CD4-positive, CD25-positive, alpha-beta regulatory T cell (primary cell): Measurements from ENCODE around the gene SPTBN5. TPM values are rescaled to one million over a fixed set of nuclear protein-coding genes. Genes with fewer than 3 reads are reported as not detected.
A peak's percentile ranks its signal among the peaks of the same experiment; 100 is the strongest.

ENCODE experiments used
- ATAC-seq, 2 donors: fragments of 150-1000 bp; cut with Tn5 transposase; one replicate each; pipeline ENCODE4 v1.10.0; 2021; ENCODE audit warnings: low read depth in 2 of 2, moderate number of reproducible peaks in 2 of 2, moderate library complexity in 1 of 2
- DNase-seq, 3 donors: peaks; one replicate each; pipeline versions ENCODE4 v3.0.0 to v3.0.0-alpha.2; 2012 to 2022; ENCODE audit warnings: mixed read lengths in 1 of 3
- H3K27ac ChIP-seq: one replicate; pipeline ENCODE4 v1.7.0; 2013; ENCODE audit warnings: mild to moderate bottlenecking, low read length; ENCODE audit not compliant: insufficient read depth, poor library complexity, severe bottlenecking
- H3K27me3 ChIP-seq: one replicate; pipeline ENCODE4 v1.7.0; 2013; ENCODE audit warnings: low read length; ENCODE audit not compliant: control insufficient read depth, insufficient read depth
- H3K36me3 ChIP-seq: one replicate; pipeline ENCODE4 v1.7.0; 2013; ENCODE audit warnings: mild to moderate bottlenecking, low read length, moderate library complexity; ENCODE audit not compliant: control insufficient read depth, insufficient read depth
- H3K4me1 ChIP-seq: 2 replicates; pipeline ENCODE4 v1.7.0; 2013; ENCODE audit warnings: mild to moderate bottlenecking, low read length; ENCODE audit not compliant: insufficient read depth, control insufficient read depth, poor library complexity, severe bottlenecking
- H3K4me3 ChIP-seq: one replicate; pipeline ENCODE4 v1.7.0; 2013; ENCODE audit warnings: low read depth, mild to moderate bottlenecking, low read length, moderate library complexity
- H3K9me3 ChIP-seq, 2 experiments: 1 replicate in 1 of 2; 2 replicates in 1 of 2; pipeline ENCODE4 v1.7.0; 2013; ENCODE audit warnings: low read length in 2 of 2, mild to moderate bottlenecking in 1 of 2, moderate library complexity in 1 of 2; ENCODE audit not compliant: control insufficient read depth in 2 of 2
- H3K27ac Mint-ChIP-seq, 3 donors: one replicate each; pipeline ENCODE4 v1.8.0; 2020 to 2022; ENCODE audit warnings: mild to moderate bottlenecking in 3 of 3, mixed read lengths in 3 of 3, moderate library complexity in 2 of 3
- H3K27me3 Mint-ChIP-seq: one replicate; pipeline ENCODE4 v1.8.0; 2022; ENCODE audit warnings: mild to moderate bottlenecking, mixed read lengths
- H3K36me3 Mint-ChIP-seq: one replicate; pipeline ENCODE4 v1.8.0; 2020; ENCODE audit warnings: mixed read lengths
- H3K4me1 Mint-ChIP-seq, 4 donors: one replicate each; pipeline ENCODE4 v1.8.0; 2020 to 2022; ENCODE audit warnings: mixed read lengths in 4 of 4, mild to moderate bottlenecking in 1 of 4
- H3K4me3 Mint-ChIP-seq, 4 donors: one replicate each; pipeline ENCODE4 v1.8.0; 2020 to 2022; ENCODE audit warnings: mild to moderate bottlenecking in 4 of 4, mixed read lengths in 4 of 4, moderate library complexity in 3 of 4
- H3K9me3 Mint-ChIP-seq, 7 donors: one replicate each; pipeline ENCODE4 v1.8.0; 2020 to 2022; ENCODE audit warnings: mixed read lengths in 7 of 7, mild to moderate bottlenecking in 3 of 7, moderate library complexity in 2 of 7
- polyA plus RNA-seq, 4 donors: library from polyadenylated mRNA; unstranded; fragments of 300-500 nt; fragmentation: Illumina TruSeq; gene quantifications; one replicate each; pipeline ENCODE4 v1.2.3, GENCODE V29; 2021
- total RNA-seq: library from RNA; stranded (reverse); gene quantifications from one replicate; pipeline ENCODE4 v1.2.3, GENCODE V29; 2022

SPTBN5 gene
- total and polyA plus RNA-seq, 5 donors from 2014 or later: 0.26 to 2.7 TPM; not detected in 3

DNA sequence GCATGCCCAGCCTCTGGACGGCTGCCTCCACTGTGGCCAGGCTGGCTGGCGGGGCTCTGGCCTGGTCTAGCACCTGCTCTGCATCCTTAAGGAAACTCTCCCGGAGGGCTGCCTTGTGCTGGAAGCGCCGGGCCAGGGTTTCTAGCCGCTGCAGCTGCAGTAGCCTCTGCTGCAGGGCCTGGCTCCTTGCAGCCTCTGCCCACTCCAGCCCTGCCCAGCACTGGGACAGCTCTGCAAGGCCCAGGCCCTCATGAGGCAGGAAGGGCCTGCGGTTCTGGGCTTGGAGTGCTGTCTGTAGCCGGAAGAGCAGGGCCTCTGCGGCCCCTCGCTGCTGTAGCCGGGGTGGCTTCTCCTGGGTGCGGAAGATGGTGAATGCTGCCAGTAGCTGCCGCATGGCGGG, 8.0 kb downstream of the SPTBN5 start:
- no peaks in the 10 kb centered on the region for H3K36me3 ChIP-seq
- ATAC-seq: no peak
- Mint-ChIP-seq H3K36me3 (no peaks in the 10 kb centered on the region), H3K9me3 (peaks cover 0 to 2% (median 0%) of the 10 kb centered on the region in 7 donors), H3K4me3 (no peak overlapping the region), H3K4me1 (peaks cover 0 to 25% (median 15%) of the 10 kb centered on the region in 4 donors), H3K27me3 (peaks cover 9% of the 10 kb centered on the region), H3K27ac (no peak overlapping the region)
- H3K4me1 ChIP-seq: peaks cover 12% of the 10 kb centered on the region
- H3K9me3 ChIP-seq: no peaks in the 10 kb centered on the region
- no peak for DNase-seq
- no peaks in the 10 kb centered on the region for H3K27me3 ChIP-seq
- H3K4me3 ChIP-seq: no peak overlapping the region
- H3K27ac ChIP-seq: no peak overlapping the region

DNA sequence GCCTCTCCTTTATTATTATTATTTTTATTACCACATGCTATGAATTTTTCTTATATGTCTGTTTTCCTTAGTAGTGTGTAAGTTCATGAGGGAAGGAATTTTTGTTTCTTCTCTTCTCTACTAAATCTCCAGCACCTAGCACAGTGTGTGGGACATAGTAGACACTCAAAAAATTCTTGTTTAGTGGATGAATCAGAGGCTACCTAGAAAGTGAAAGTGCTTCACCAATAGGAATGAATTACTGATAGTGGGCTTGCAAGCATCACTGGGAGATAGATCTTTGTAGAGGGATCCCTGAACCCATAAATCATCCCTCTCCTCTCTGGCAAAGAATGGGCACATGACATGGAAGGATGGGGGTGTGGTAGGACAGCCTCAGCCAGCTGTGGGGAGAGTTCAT, 8.5 kb downstream of the SPTBN5 start:
- H3K27me3 Mint-ChIP-seq: peaks cover 13% of the 10 kb centered on the region
- Histone ChIP-seq H3K4me1 (peaks cover 12% of the 10 kb centered on the region), H3K36me3 (no peaks in the 10 kb centered on the region), H3K27ac (no peak overlapping the region), H3K4me3 (no peak overlapping the region), H3K9me3 (no peaks in the 10 kb centered on the region), H3K27me3 (no peaks in the 10 kb centered on the region)
- H3K9me3 Mint-ChIP-seq: peaks cover 0 to 2% (median 0%) of the 10 kb centered on the region in 7 donors
- no peak overlapping the region for H3K27ac Mint-ChIP-seq
- ATAC-seq (no peak), DNase-seq (no peak)
- no peaks in the 10 kb centered on the region for H3K36me3 Mint-ChIP-seq
- no peak overlapping the region for H3K4me3 Mint-ChIP-seq
- H3K4me1 Mint-ChIP-seq: peaks cover 0 to 25% (median 16%) of the 10 kb centered on the region in 4 donors

DNA sequence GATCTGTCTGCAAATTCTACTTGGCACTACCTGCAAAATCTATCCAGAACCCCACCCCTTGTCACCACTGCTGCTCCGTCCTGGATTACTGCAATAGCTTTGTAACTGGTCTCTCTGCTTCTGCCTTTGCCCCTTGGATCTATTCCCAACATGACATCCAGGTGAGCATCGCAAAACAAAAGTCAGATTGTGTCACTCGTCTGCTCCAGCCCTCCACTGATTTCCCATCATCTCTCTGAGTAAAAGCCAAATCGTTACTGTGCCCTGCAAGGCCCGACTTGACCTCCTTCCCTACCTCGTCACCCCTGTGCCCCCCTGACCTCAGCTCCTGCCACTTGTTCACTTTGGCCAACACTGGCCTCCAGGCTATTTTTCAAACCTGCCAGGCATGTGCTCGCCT, 9.4 kb downstream of the SPTBN5 start:
- peaks cover 0 to 25% (median 16%) of the 10 kb centered on the region in 4 donors for H3K4me1 Mint-ChIP-seq
- no peaks in the 10 kb centered on the region for H3K27me3 ChIP-seq
- H3K36me3 ChIP-seq: no peaks in the 10 kb centered on the region
- no peaks in the 10 kb centered on the region for H3K36me3 Mint-ChIP-seq
- H3K4me3 ChIP-seq: no peak overlapping the region
- DNase-seq (no peak), ATAC-seq (no peak)
- peak overlapping the region in 2 of 3 donors; percentile 27 to 60 for H3K27ac Mint-ChIP-seq
- peaks cover 12% of the 10 kb centered on the region for H3K4me1 ChIP-seq
- H3K9me3 Mint-ChIP-seq: peaks cover 0 to 2% (median 0%) of the 10 kb centered on the region in 7 donors
- no peak overlapping the region for H3K27ac ChIP-seq
- H3K27me3 Mint-ChIP-seq: peaks cover 13% of the 10 kb centered on the region
- no peaks in the 10 kb centered on the region for H3K9me3 ChIP-seq
- H3K4me3 Mint-ChIP-seq: peak overlapping the region in 1 of 4 donors; percentile 48

DNA sequence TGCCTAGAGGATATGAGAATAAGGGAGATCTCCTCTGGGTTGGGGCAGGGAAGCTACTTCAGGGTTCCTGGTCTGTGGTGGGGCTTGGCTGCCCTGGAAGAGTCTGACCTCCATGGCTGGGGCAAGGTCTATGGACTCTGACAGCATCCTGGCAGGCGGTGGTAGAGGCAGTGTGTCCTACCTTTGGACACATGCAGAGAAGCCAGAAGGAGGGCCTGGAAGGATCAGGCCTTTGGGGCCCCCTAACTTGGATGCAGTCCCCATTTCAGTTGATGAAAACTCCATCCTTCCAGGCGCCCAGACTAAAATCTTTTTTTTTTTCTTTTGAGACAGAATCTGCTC, 10.4 kb downstream of the SPTBN5 start:
- H3K36me3 Mint-ChIP-seq: no peaks in the 10 kb centered on the region
- no peak for DNase-seq
- H3K4me3 Mint-ChIP-seq: no peak overlapping the region
- H3K27ac Mint-ChIP-seq: peak overlapping the region in 1 of 3 donors; percentile 53
- H3K4me1 ChIP-seq: peaks cover 12% of the 10 kb centered on the region
- no peaks in the 10 kb centered on the region for H3K27me3 ChIP-seq
- no peaks in the 10 kb centered on the region for H3K9me3 ChIP-seq
- H3K4me3 ChIP-seq: no peak overlapping the region
- peaks cover 0 to 2% (median 0%) of the 10 kb centered on the region in 7 donors for H3K9me3 Mint-ChIP-seq
- H3K27me3 Mint-ChIP-seq: peaks cover 13% of the 10 kb centered on the region
- H3K36me3 ChIP-seq: no peaks in the 10 kb centered on the region
- no peak overlapping the region for H3K27ac ChIP-seq
- peaks cover 0 to 17% (median 9%) of the 10 kb centered on the region in 4 donors for H3K4me1 Mint-ChIP-seq
- ATAC-seq: no peak

DNA sequence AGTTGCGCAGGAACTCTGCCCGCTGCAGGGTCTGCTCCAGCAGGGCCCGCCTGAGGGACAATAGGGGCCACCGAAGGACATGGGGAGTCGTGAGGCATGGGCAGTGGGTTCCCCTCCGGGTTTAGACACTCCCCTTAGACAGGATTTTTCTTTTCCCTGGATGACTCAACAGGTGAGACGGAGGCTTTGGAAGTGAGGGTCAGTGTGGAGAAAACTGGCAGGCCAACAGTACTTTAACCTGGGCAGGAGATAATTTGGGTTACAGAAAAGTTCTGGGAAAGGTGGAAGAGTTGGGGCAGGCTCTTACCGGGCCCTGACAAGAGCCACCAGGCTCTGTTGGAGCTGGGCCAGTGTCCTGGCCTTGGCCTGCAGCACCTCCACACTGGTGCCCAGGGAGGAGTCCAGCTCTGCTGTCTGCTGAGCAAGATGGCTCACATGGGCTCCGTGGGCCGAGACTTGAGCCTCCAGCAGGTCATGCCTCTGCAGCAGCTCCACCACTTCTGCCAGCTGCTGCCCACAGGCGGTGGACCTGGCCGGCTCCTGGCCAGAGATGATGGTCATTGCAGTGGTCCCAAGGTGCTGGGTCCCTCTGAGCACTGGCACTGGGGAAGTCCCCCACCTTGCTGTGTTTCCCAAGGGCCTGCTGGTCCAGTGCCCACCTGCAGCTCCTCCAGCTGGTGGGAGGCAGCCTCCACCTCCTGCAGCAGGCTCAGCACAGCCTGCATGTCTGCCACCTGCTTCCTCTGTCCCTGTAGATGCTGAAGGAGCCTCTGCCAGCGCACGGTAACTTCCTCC, 11.0 kb downstream of the SPTBN5 start:
- H3K27ac Mint-ChIP-seq: peak overlapping the region in 1 of 3 donors; percentile 53
- Histone ChIP-seq H3K27me3 (no peaks in the 10 kb centered on the region), H3K36me3 (no peaks in the 10 kb centered on the region), H3K4me1 (peaks cover 6% of the 10 kb centered on the region), H3K27ac (no peak overlapping the region), H3K4me3 (no peak overlapping the region), H3K9me3 (no peaks in the 10 kb centered on the region)
- ATAC-seq (no peak), DNase-seq (no peak)
- H3K9me3 Mint-ChIP-seq: peaks cover 0 to 2% (median 0%) of the 10 kb centered on the region in 7 donors
- H3K4me1 Mint-ChIP-seq: peaks cover 0 to 15% (median 7%) of the 10 kb centered on the region in 4 donors
- H3K36me3 Mint-ChIP-seq: no peaks in the 10 kb centered on the region
- no peak overlapping the region for H3K4me3 Mint-ChIP-seq
- H3K27me3 Mint-ChIP-seq: peaks cover 13% of the 10 kb centered on the region

DNA sequence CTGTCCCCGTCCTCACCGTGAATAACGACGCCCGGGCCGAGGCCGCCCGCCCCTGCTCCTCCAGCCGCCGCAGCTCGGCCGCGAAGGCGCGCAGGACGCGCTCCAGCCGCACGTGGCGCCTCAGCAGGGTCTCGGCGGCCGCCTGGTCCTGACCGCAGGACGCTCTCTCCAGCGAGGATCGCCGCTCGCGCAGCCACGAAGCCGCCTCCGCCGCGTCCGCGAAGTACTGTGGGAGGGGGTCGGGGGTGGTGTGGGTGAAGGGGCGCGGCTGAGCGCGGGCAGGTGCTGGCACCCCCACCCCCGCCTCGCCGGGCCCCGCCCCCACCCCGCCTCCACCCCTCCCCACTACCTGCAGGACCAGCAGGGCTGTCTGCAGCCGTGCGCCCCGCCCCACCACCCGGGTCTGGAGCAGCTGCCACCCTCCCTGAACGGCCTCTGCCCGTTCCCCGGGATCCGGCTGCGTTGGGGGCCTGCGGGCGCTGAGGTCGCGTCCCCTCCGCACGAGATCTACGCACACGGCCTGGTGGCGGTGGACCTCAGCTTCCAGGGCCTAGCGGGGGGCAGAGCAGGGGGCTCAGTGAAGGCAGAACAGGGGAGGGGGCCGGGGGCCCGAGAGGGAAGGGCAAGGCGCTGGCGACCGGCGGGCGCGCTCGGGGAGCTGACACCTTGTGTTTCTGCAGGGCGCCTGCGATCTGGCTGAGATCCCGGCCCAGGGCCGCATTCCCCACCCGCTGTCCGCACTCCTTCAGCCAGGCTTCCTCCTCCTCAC, 11.7 kb downstream of the SPTBN5 start:
- DNase-seq (no peak), ATAC-seq (no peak)
- H3K27me3 Mint-ChIP-seq: peaks cover 13% of the 10 kb centered on the region
- Histone ChIP-seq H3K4me1 (peaks cover 4% of the 10 kb centered on the region), H3K36me3 (no peaks in the 10 kb centered on the region), H3K27me3 (no peaks in the 10 kb centered on the region), H3K9me3 (no peaks in the 10 kb centered on the region), H3K4me3 (no peak overlapping the region), H3K27ac (no peak overlapping the region)
- no peak overlapping the region for H3K27ac Mint-ChIP-seq
- H3K4me3 Mint-ChIP-seq: no peak overlapping the region
- H3K4me1 Mint-ChIP-seq: peaks cover 0 to 10% (median 6%) of the 10 kb centered on the region in 4 donors
- H3K9me3 Mint-ChIP-seq: no peaks in the 10 kb centered on the region
- H3K36me3 Mint-ChIP-seq: no peaks in the 10 kb centered on the region

DNA sequence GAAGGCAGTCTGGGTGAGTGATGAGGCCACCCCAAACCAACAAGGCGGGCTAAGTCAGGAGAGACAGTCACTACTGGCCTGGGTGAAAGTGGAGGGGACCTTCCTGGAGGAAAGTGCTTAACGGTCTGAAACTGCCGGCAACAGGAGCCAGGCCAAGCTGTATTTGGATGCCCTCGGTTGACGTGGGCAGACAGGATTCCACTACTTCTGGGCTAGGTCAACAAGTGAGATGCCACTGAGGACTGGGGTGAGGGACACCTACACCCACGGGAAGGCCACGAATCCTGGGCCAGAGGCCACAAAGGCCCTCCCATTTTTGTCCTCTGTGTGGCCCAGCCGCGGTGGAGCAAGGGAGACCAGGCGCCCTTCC, 12.3 kb downstream of the SPTBN5 start:
- Mint-ChIP-seq H3K27me3 (peaks cover 13% of the 10 kb centered on the region), H3K4me3 (peak overlapping the region in 2 of 4 donors; percentile 17 to 63), H3K9me3 (no peaks in the 10 kb centered on the region), H3K36me3 (no peaks in the 10 kb centered on the region), H3K4me1 (peaks cover 0 to 10% (median 6%) of the 10 kb centered on the region in 4 donors), H3K27ac (peak overlapping the region; percentile 26 to 87 (median 29))
- no peak overlapping the region for H3K4me3 ChIP-seq
- H3K9me3 ChIP-seq: no peaks in the 10 kb centered on the region
- H3K4me1 ChIP-seq: peaks cover 4% of the 10 kb centered on the region
- no peak overlapping the region for H3K27ac ChIP-seq
- DNase-seq (no peak), ATAC-seq (no peak)
- no peaks in the 10 kb centered on the region for H3K27me3 ChIP-seq
- H3K36me3 ChIP-seq: no peaks in the 10 kb centered on the region
